Esophagus muscularis mucosa (tissue), 4 donors: Measurements from ENCODE around the gene C9orf85. TPM values are rescaled to one million over a fixed set of nuclear protein-coding genes. Genes with fewer than 3 reads are reported as not detected.

Source experiments
- DNase-seq: peaks from one replicate; pipeline ENCODE4 v3.0.0-alpha.2; 2017; ENCODE audit errors: extremely low spot score
- H3K27ac ChIP-seq, 4 donors: fragments of 200-600 bp; sonication (generic); replicated peaks in 1 of 4; 1 replicate in 3 of 4; 2 replicates in 1 of 4; pipeline ENCODE4 v1.5.1; 2016 to 2019; ENCODE audit warnings: mild to moderate bottlenecking in 1 of 4
- H3K27me3 ChIP-seq, 4 donors: fragments of 200-600 bp; sonication (generic); one replicate each; pipeline versions ENCODE4 v1.5.1 to v1.6.0; 2016 to 2019
- H3K36me3 ChIP-seq, 4 donors: fragments of 200-600 bp; sonication (generic); one replicate each; pipeline ENCODE4 v1.5.1; 2016 to 2019
- H3K4me1 ChIP-seq, 4 donors: fragments of 200-600 bp; sonication (generic); one replicate each; pipeline ENCODE4 v1.5.1; 2016 to 2019
- H3K4me3 ChIP-seq, 4 donors: fragments of 200-600 bp; sonication (generic); 1 replicate in 2 of 4; 2 replicates in 2 of 4; pipeline ENCODE4 v1.5.1; 2016 to 2019; ENCODE audit warnings: mild to moderate bottlenecking in 4 of 4, moderate library complexity in 1 of 4
- H3K9me3 ChIP-seq, 4 donors: fragments of 200-600 bp; sonication (generic); 1 replicate in 3 of 4; 2 replicates in 1 of 4; pipeline ENCODE4 v1.5.1; 2016 to 2019
- CTCF ChIP-seq, 3 experiments: fragments of 200-600 bp in 2 of 3; fragments of 450-650 bp in 1 of 3; sonication (generic) in 2 of 3; IDR thresholded peaks; one replicate each; pipeline ENCODE4 v1.5.1; 2017 to 2019; ENCODE audit warnings: antibody characterized with exemption in 3 of 3, mild to moderate bottlenecking in 2 of 3, moderate library complexity in 1 of 3
- EP300 ChIP-seq: sonication (generic); formaldehyde crosslinking; IDR thresholded peaks from one replicate; pipeline ENCODE4 v1.6.1; 2017; ENCODE audit warnings: antibody characterized with exemption
- POLR2A ChIP-seq: fragments of 450-650 bp; IDR thresholded peaks from one replicate; pipeline ENCODE4 v1.6.1; 2017; ENCODE audit warnings: antibody characterized with exemption, moderate library complexity, mild to moderate bottlenecking, low read depth
- POLR2AphosphoS5 ChIP-seq, 2 donors: sonication (generic); formaldehyde crosslinking; IDR thresholded peaks; one replicate each; pipeline ENCODE4 v1.6.1; 2017; ENCODE audit warnings: antibody characterized with exemption in 2 of 2
- WGBS: methylation state at CpG from one replicate; pipeline ENCODE4 v1.1.5; 2018; 5-methylcytosine and 5-hydroxymethylcytosine counted together
- intact Hi-C: fragments of 100-400 bp; cut with DNase I; formaldehyde crosslinking; loops from one replicate; pipeline ENCODE4 v1.15.1; 2023
- total RNA-seq, 4 donors: library from RNA; depleted of rRNA; stranded (reverse); fragments of >200 nt; gene quantifications; one replicate each; pipeline versions ENCODE4 v1.1.0 to v1.2.1, GENCODE V29; 2016

The C9orf85 gene
- total RNA-seq, 4 donors from 2014 or later = 5.8 to 12.3 (median 8.5) TPM

- Histone ChIP-seq H3K36me3 (no peaks in the 10 kb centered on the region), H3K9me3 (no peaks in the 10 kb centered on the region), H3K27me3 (no peaks in the 10 kb centered on the region), H3K4me3 (no peak overlapping the region), H3K27ac (no peak overlapping the region), H3K4me1 (peaks cover 0 to 5% (median 2%) of the 10 kb centered on the region in 4 donors)
- 100% methylated on average over 1 of the region's 1 CpG for WGBS
- DNase-seq = no peak
- TF ChIP-seq CTCF (IDR thresholded peaks at IDR 0.05) (no peak), EP300 (no peak), POLR2AphosphoS5 (IDR thresholded peaks at IDR 0.05) (no peak), POLR2A (no peak)
- intact Hi-C loops = no loop called here
Observed at GRCh38 chr9:71928376-71928775, 16.9 kb downstream of the C9orf85 start.

GRCh38 chr9:71928806-71929205, 17.4 kb downstream of the C9orf85 start:
- no peak for TF ChIP-seq CTCF (IDR thresholded peaks at IDR 0.05)
- TF ChIP-seq EP300 = no peak
- no peak for TF ChIP-seq POLR2AphosphoS5 (IDR thresholded peaks at IDR 0.05)
- TF ChIP-seq POLR2A = no peak
- 97% methylated on average over 2 of the region's 2 CpGs for WGBS
- Histone ChIP-seq H3K4me3 (no peak overlapping the region), H3K27me3 (no peaks in the 10 kb centered on the region), H3K36me3 (no peaks in the 10 kb centered on the region), H3K27ac (no peak overlapping the region), H3K9me3 (no peaks in the 10 kb centered on the region), H3K4me1 (peaks cover 0 to 1% (median 0%) of the 10 kb centered on the region in 4 donors)
- no peak for DNase-seq
- intact Hi-C loops = no loop called here

GRCh38 chr9:71929223-71929622, 17.8 kb downstream of the C9orf85 start:
- WGBS = 99% methylated on average over 2 of the region's 2 CpGs
- intact Hi-C loops = no loop called here

GRCh38 chr9:71929791-71930440, 18.5 kb downstream of the C9orf85 start:
- DNase-seq = no peak
- intact Hi-C loops = no loop called here
- H3K36me3 ChIP-seq = no peaks in the 10 kb centered on the region
- H3K27ac ChIP-seq = no peak overlapping the region
- no peaks in the 10 kb centered on the region for H3K9me3 ChIP-seq
- H3K4me1 ChIP-seq = no peaks in the 10 kb centered on the region
- no peak overlapping the region for H3K4me3 ChIP-seq
- H3K27me3 ChIP-seq = no peaks in the 10 kb centered on the region
- WGBS = 73% methylated on average over 2 of the region's 2 CpGs
- TF ChIP-seq POLR2A (no peak), CTCF (IDR thresholded peaks at IDR 0.05) (no peak), POLR2AphosphoS5 (IDR thresholded peaks at IDR 0.05) (no peak), EP300 (no peak)

More at GRCh38 chr9:71929223-71929622, 17.8 kb downstream of the C9orf85 start:
- DNase-seq = no peak
- H3K36me3 ChIP-seq = no peaks in the 10 kb centered on the region
- H3K9me3 ChIP-seq = no peaks in the 10 kb centered on the region
- no peaks in the 10 kb centered on the region for H3K4me1 ChIP-seq
- H3K27ac ChIP-seq = no peak overlapping the region
- no peaks in the 10 kb centered on the region for H3K27me3 ChIP-seq
- TF ChIP-seq CTCF (IDR thresholded peaks at IDR 0.05) = no peak
- TF ChIP-seq POLR2A = no peak
- no peak for TF ChIP-seq POLR2AphosphoS5 (IDR thresholded peaks at IDR 0.05)
- no peak for TF ChIP-seq EP300
- no peak overlapping the region for H3K4me3 ChIP-seq

GRCh38 chr9:71931166-71931565, 19.7 kb downstream of the C9orf85 start:
- intact Hi-C loops = no loop called here
- Histone ChIP-seq H3K4me1 (no peaks in the 10 kb centered on the region), H3K27me3 (no peaks in the 10 kb centered on the region), H3K36me3 (no peaks in the 10 kb centered on the region), H3K27ac (no peak overlapping the region), H3K4me3 (no peak overlapping the region), H3K9me3 (no peaks in the 10 kb centered on the region)
- TF ChIP-seq POLR2A (no peak), EP300 (no peak), POLR2AphosphoS5 (IDR thresholded peaks at IDR 0.05) (no peak), CTCF (IDR thresholded peaks at IDR 0.05) (no peak)
- 87% methylated on average over 2 of the region's 2 CpGs for WGBS
- no peak for DNase-seq
